C4-2B (cell line): Measurements from ENCODE around the gene ADAP1.

Source experiments
- CTCF ChIP-seq: fragments of 450-650 bp; conservative IDR thresholded peaks from 2 replicates; pipeline ENCODE4 v1.5.1; 2017; ENCODE audit warnings: mild to moderate bottlenecking
- ZFX ChIP-seq: fragments of 450-650 bp; IDR thresholded peaks from 2 replicates; pipeline ENCODE4 v1.6.1; 2017

- TF ChIP-seq CTCF: no peak
- TF ChIP-seq ZFX: no peak
Measured at GRCh38 chr7:934469-935163, 19.9 kb downstream of the ADAP1 start.
